ENCODE data around the gene CAVIN3. TPM values are rescaled to one million over a fixed set of nuclear protein-coding genes. Genes with fewer than 3 reads are reported as not detected.
A peak's percentile ranks its signal among the peaks of the same experiment; 100 is the strongest.

Gene CAVIN3, protein sequence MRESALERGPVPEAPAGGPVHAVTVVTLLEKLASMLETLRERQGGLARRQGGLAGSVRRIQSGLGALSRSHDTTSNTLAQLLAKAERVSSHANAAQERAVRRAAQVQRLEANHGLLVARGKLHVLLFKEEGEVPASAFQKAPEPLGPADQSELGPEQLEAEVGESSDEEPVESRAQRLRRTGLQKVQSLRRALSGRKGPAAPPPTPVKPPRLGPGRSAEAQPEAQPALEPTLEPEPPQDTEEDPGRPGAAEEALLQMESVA
- total RNA-seq, result 100 to 1,000 TPM; 172 to 298 (median 264) TPM

- peak; percentile 95 for DNase-seq (ENCODE audit: extremely low spot score)
- 16% methylated on average over 18 of the region's 44 CpGs for WGBS
- H3K36me3 ChIP-seq, result peaks cover 0 to 6% (median under 1%) of the 10 kb centered on the region in 4 donors
- H3K27ac ChIP-seq (replicated peaks in 1 of 4), result peak within 1 kb of the TSS; percentile 98 to 99 (median 98)
- H3K9me3 ChIP-seq, result no peaks in the 10 kb centered on the region
- H3K4me1 ChIP-seq, result peaks cover 37 to 60% (median 56%) of the 10 kb centered on the region in 4 donors
- H3K27me3 ChIP-seq, result no peaks in the 10 kb centered on the region
- TF ChIP-seq POLR2A (IDR thresholded peaks at IDR 0.05; ENCODE audit: low read depth) (peak; percentile 26), POLR2AphosphoS5 (IDR thresholded peaks at IDR 0.05) (peak; percentile 47 to 88), EP300 (IDR thresholded peaks at IDR 0.05) (no peak), CTCF (IDR thresholded peaks at IDR 0.05) (peak in 1 of 3 experiments; percentile 3)
- H3K4me3 ChIP-seq, result peak within 1 kb of the TSS; percentile 66 to 84 (median 74)
- intact Hi-C loops (cut with DNase I), result no loop called here
These were observed at the start of gene CAVIN3 for GRCh38 chr11:6320411-6321155. Gene CAVIN3 (minus strand): TSS chr11:6320501. CDS start chr11:6320476, 25 bp downstream.

- intact Hi-C loops (cut with DNase I), result no loop called here
These were observed 45.4 kb upstream of the CAVIN3 start for GRCh38 chr11:6365659-6366058.

DNA sequence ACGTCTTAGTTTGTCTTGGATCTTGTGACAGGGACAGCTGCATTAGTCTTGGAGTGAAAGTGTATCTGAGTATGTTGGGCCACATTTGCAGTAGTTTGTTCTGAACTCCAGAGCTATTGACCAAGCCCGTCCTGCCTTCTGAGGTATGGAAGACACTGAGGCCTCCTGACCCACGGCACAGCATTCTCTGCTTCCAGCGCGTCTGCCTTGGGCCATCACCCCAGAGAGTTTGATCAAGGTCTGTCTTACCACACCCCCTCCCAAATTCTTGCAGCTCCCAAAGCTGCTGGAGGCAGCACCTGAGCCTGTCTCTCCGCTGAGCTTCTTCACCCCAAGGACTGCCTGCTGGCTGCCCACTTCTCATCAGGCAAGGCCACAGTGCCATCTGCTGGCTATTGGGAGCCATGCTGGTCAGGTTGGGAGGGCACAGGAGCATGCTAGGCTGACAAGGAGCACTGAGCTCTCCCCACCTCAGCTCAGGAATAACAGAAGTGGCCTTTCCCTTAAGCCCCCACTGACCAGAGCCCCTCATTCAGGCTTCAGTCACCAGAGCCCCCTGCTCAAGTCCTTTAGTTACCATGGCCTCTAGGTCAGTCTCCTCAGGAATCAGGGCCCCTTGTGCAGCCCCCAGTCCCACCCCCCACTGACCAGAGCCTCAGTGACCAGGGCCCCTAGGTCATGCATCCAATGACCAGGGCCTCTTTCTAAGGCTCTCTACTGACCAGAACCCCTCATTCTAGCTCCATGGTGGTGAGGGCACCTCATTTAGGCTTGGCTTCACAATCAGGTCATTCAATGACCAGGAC is 42.8 kb upstream of the CAVIN3 start:
- Histone ChIP-seq H3K27ac (replicated peaks in 1 of 4) (no peak overlapping the region), H3K4me3 (no peak overlapping the region)
- 62% methylated on average over 6 of the region's 6 CpGs for WGBS

More at GRCh38 chr11:6365659-6366058, 45.4 kb upstream of the CAVIN3 start:
- TF ChIP-seq POLR2AphosphoS5 (IDR thresholded peaks at IDR 0.05), result no peak
- TF ChIP-seq CTCF (IDR thresholded peaks at IDR 0.05), result no peak
- no peak for TF ChIP-seq EP300 (IDR thresholded peaks at IDR 0.05)
- TF ChIP-seq POLR2A (IDR thresholded peaks at IDR 0.05; ENCODE audit: low read depth), result no peak
- Histone ChIP-seq H3K4me1 (peaks cover 0 to 4% (median 0%) of the 10 kb centered on the region in 4 donors), H3K27ac (replicated peaks in 1 of 4) (no peak overlapping the region), H3K4me3 (no peak overlapping the region), H3K27me3 (no peaks in the 10 kb centered on the region), H3K36me3 (no peaks in the 10 kb centered on the region), H3K9me3 (no peaks in the 10 kb centered on the region)
- DNase-seq (ENCODE audit: extremely low spot score), result no peak
- WGBS, result 83% methylated on average over 2 of the region's 2 CpGs

More for the DNA sequence above, 42.8 kb upstream of the CAVIN3 start:
- TF ChIP-seq EP300 (IDR thresholded peaks at IDR 0.05), result no peak
- no peak for TF ChIP-seq POLR2A (IDR thresholded peaks at IDR 0.05; ENCODE audit: low read depth)
- peak in 1 of 2 donors; percentile 25 for TF ChIP-seq POLR2AphosphoS5 (IDR thresholded peaks at IDR 0.05)
- peak; percentile 79 to 91 (median 81) for TF ChIP-seq CTCF (IDR thresholded peaks at IDR 0.05)
- intact Hi-C loops (cut with DNase I), result loop anchor here (2.0 kb wide), 1 partner anchor 112 kb away; no protein-coding TSS in a partner anchor
- H3K9me3 ChIP-seq, result no peaks in the 10 kb centered on the region
- DNase-seq (ENCODE audit: extremely low spot score), result no peak
- H3K27me3 ChIP-seq, result no peaks in the 10 kb centered on the region
- peaks cover 0 to 4% (median under 1%) of the 10 kb centered on the region in 4 donors for H3K4me1 ChIP-seq
- H3K36me3 ChIP-seq, result no peaks in the 10 kb centered on the region
